Activated CD8-positive, alpha-beta T cell treated with anti-CD3 and anti-CD28 coated beads for 36 hours (primary cell): ENCODE measurements around the gene DNAJB1. TPM values are rescaled to one million over a fixed set of nuclear protein-coding genes. Genes with fewer than 3 reads are reported as not detected.

Source experiments
- ATAC-seq: fragments of 200-7000 bp; cut with Tn5 transposase; one replicate; pipeline ENCODE4 v1.10.0; 2021; ENCODE audit warnings: mild to moderate bottlenecking, moderate library complexity
- CTCF ChIA-PET: fragments of 350-600 bp; sonication (Branson Sonifier 250); formaldehyde crosslinking; loops from one replicate; lab custom pipeline; 2021; ENCODE audit warnings: antibody characterized with exemption; lab: Charles Lee
- POLR2A ChIA-PET: fragments of 350-600 bp; sonication (Branson Sonifier 250); formaldehyde crosslinking; loops from one replicate; lab custom pipeline; 2021; ENCODE audit warnings: antibody characterized with exemption; lab: Charles Lee
- DNase-seq: peaks from one replicate; pipeline ENCODE4 v3.0.0-alpha.2; 2020
- H3K27ac Mint-ChIP-seq: one replicate; pipeline ENCODE4 v1.8.0; 2021; ENCODE audit warnings: mild to moderate bottlenecking, mixed read lengths
- H3K27me3 Mint-ChIP-seq: one replicate; pipeline ENCODE4 v1.8.0; 2021; ENCODE audit warnings: mixed read lengths
- H3K36me3 Mint-ChIP-seq: one replicate; pipeline ENCODE4 v1.8.0; 2021; ENCODE audit warnings: low read depth, mixed read lengths
- H3K4me1 Mint-ChIP-seq: one replicate; pipeline ENCODE4 v1.8.0; 2021; ENCODE audit warnings: low read depth, mixed read lengths
- H3K4me3 Mint-ChIP-seq: one replicate; pipeline ENCODE4 v1.8.0; 2021; ENCODE audit warnings: mild to moderate bottlenecking, moderate library complexity, mixed read lengths
- H3K9me3 Mint-ChIP-seq: one replicate; pipeline ENCODE4 v1.8.0; 2021; ENCODE audit warnings: mixed read lengths
- intact Hi-C: fragments of 100-400 bp; cut with micrococcal nuclease; formaldehyde crosslinking; loops from one replicate; pipeline ENCODE4 v1.10.0; 2022
- total RNA-seq, 2 experiments: library from RNA; stranded (reverse); gene quantifications; one replicate each; pipeline ENCODE4 v1.2.3, GENCODE V29; 2021
- TF ChIP-seq, protein P1 (sequence below): fragments of 200-600 bp; IDR thresholded peaks from one replicate; pipeline ENCODE4 v1.8.0; 2022; ENCODE audit warnings: antibody characterized with exemption, mild to moderate bottlenecking

Gene DNAJB1
- total RNA-seq, 2 experiments from 2014 or later, result 52.0 to 59.6 TPM

DNA sequence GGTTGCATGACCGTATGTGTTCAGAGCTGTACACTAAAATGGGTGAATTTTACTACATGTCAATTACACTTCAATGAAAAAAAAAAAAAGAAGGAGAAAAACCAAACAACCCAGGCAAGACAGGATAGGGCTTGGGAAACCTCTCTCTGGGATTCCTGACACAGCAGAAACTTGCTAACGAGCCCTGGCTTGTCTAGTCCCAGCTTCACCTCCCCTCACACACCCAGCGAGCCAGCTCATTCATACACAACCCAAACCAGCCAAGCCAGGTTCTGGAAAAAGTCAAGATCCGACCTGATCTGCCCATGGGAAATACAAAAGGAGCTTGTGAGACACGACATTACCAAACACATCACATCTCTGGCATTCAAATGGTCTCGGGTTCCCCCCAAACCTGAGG, 7.5 kb upstream of the DNAJB1 start:
- intact Hi-C loops, result no loop called here
- H3K27me3 Mint-ChIP-seq, result no peaks in the 10 kb centered on the region
- H3K27ac Mint-ChIP-seq, result no peak overlapping the region
- H3K4me3 Mint-ChIP-seq, result no peak overlapping the region
- CTCF ChIA-PET, result interaction anchor here (0.8 to 1.5 kb wide), 3 partner anchors 21 to 119 kb away, joined by 3 to 6 read pairs (median 3); no protein-coding TSS in a partner anchor
- DNase-seq (no peak), ATAC-seq (no peak)
- H3K4me1 Mint-ChIP-seq, result peaks cover 34% of the 10 kb centered on the region
- H3K9me3 Mint-ChIP-seq, result no peaks in the 10 kb centered on the region
- TF ChIP-seq, protein P1, sequence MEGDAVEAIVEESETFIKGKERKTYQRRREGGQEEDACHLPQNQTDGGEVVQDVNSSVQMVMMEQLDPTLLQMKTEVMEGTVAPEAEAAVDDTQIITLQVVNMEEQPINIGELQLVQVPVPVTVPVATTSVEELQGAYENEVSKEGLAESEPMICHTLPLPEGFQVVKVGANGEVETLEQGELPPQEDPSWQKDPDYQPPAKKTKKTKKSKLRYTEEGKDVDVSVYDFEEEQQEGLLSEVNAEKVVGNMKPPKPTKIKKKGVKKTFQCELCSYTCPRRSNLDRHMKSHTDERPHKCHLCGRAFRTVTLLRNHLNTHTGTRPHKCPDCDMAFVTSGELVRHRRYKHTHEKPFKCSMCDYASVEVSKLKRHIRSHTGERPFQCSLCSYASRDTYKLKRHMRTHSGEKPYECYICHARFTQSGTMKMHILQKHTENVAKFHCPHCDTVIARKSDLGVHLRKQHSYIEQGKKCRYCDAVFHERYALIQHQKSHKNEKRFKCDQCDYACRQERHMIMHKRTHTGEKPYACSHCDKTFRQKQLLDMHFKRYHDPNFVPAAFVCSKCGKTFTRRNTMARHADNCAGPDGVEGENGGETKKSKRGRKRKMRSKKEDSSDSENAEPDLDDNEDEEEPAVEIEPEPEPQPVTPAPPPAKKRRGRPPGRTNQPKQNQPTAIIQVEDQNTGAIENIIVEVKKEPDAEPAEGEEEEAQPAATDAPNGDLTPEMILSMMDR, result no peak
- POLR2A ChIA-PET, result interaction anchor here (0.6 to 0.9 kb wide), 2 partner anchors 12 to 163 kb away, joined by 3 read pairs; no protein-coding TSS in a partner anchor
- H3K36me3 Mint-ChIP-seq, result peaks cover 1% of the 10 kb centered on the region

DNA sequence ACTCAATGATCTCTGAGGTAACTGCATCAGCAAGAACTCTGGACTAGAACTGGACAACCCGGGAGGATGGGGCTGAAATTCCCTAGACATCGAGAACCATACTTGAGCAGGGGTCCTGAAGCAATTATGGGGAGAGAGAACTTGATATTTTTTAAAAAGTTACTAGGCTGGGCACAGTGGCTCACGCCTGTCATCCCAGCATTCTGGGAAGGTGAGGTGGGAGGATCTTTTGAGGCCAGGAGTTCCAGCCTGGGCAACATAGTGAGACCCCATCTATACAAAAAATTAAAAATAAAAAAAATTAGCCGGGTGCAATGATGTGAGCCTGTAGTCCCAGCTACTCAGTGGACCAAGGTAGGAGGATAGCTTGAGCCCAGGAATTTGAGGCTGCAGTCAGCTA, 2.3 kb upstream of the DNAJB1 start:
- ATAC-seq (no peak), DNase-seq (no peak)
- H3K36me3 Mint-ChIP-seq, result peaks cover 22% of the 10 kb centered on the region
- no peak overlapping the region for H3K4me3 Mint-ChIP-seq
- TF ChIP-seq, protein P1, result no peak
- CTCF ChIA-PET, result interaction anchor here (1.2 to 1.3 kb wide), 3 partner anchors 14 to 51 kb away, joined by 3 to 5 read pairs (median 3); partner anchors contain the start of gene NDUFB7
- no peaks in the 10 kb centered on the region for H3K27me3 Mint-ChIP-seq
- H3K27ac Mint-ChIP-seq, result peak overlapping the region; percentile 95
- POLR2A ChIA-PET, result interaction anchor here (1.0 kb wide), 1 partner anchor 22 kb away, joined by 3 read pairs; no protein-coding TSS in a partner anchor
- H3K4me1 Mint-ChIP-seq, result peaks cover 56% of the 10 kb centered on the region
- H3K9me3 Mint-ChIP-seq, result no peaks in the 10 kb centered on the region
- intact Hi-C loops, result no loop called here

DNA sequence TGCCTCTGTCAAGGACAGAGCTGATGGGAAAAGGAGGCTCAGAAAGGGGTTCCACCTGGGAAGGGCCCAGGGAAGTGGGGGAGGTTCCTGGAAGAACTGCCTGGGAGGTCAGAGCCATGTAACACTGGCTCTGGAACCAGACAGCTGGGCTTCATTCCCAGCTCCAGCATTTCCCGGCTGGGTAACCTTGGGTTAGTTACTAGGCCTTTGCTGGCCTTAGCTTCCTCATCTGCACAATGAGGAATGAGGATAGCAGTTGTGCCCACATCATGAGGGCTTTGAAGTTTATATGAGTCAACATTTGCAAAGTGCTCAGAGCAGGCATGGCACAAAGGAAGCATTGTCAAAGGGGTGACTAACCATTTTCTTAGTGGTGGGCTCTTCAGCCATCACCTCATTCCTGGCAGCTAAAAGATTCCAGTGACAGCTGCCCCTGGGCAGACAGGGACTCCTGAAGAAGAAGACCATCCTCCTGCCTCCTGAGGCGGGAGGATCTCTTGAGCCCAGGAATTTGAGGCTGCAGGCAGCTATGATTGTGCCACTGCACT, 1.7 kb upstream of the DNAJB1 start:
- Mint-ChIP-seq H3K27me3 (no peaks in the 10 kb centered on the region), H3K9me3 (no peaks in the 10 kb centered on the region), H3K4me1 (peaks cover 59% of the 10 kb centered on the region), H3K4me3 (peak overlapping the region; percentile 81), H3K27ac (peak overlapping the region; percentile 95), H3K36me3 (peaks cover 28% of the 10 kb centered on the region)
- TF ChIP-seq, protein P1, result no peak
- ChIA-PET CTCF (interaction anchor here (1.2 to 1.3 kb wide), 2 partner anchors 14 to 37 kb away, joined by 3 to 5 read pairs; no protein-coding TSS in a partner anchor), POLR2A (interaction anchor here (0.6 to 0.7 kb wide), 2 partner anchors 16 to 28 kb away, joined by 3 to 4 read pairs; no protein-coding TSS in a partner anchor)
- intact Hi-C loops, result no loop called here
- ATAC-seq, result no peak
- DNase-seq, result peak; percentile 41

DNA sequence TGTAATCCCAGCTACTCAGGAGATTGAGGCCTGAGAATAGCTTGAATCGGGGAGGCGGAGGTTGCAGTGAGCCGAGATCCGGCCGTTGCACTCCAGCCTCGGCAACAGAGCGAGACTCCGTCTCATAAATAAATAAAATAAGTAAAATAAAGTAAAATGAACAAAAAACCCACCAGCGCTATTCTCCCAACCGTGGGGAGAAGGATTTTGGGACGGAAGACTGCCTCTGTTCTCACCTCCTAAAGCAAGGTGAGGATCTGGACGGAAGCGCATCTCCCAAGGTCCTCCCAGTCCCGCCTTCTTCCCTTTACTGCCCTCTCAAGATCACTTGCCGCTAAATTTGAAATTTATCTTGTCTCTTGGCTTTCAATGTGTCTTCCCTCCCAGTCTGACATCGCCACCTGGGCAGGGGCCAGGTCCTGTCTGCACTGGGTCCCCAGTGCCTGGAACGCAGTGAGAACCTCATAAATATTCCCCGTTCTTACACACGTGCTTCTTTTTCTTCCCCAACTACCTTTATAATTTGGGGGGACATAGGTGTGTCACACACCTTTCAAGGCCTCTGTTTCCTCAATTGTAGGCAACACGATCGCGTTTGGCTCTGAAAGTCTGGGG, 1.2 kb upstream of the DNAJB1 start:
- Mint-ChIP-seq H3K27ac (peak overlapping the region; percentile 95), H3K4me1 (peaks cover 65% of the 10 kb centered on the region), H3K27me3 (no peaks in the 10 kb centered on the region), H3K9me3 (no peaks in the 10 kb centered on the region), H3K36me3 (peaks cover 34% of the 10 kb centered on the region), H3K4me3 (peak overlapping the region; percentile 81)
- ChIA-PET CTCF (interaction anchor here (1.2 to 1.3 kb wide), 2 partner anchors 13 to 37 kb away, joined by 3 to 5 read pairs; no protein-coding TSS in a partner anchor), POLR2A (interaction anchor here (0.6 to 1.9 kb wide), 3 partner anchors 10 to 28 kb away, joined by 3 to 7 read pairs (median 4); partner anchors contain the start of gene TECR)
- no peak for DNase-seq
- no peak for ATAC-seq
- intact Hi-C loops, result no loop called here
- TF ChIP-seq, protein P1, result no peak
